Subcutaneous abdominal adipose tissue (tissue), 5 donors: ENCODE data around the gene BCAS3.
"Not testable (repeated sequence)": the region's sequence is repeated elsewhere in the genome, so short reads cannot be mapped to it uniquely, and the experiment has no call there.

Experiments used
- H3K27ac ChIP-seq: one replicate; pipeline ENCODE4 v1.7.0; 2013; ENCODE audit warnings: low read depth, mild to moderate bottlenecking, inconsistent platforms, low read length, moderate library complexity
- H3K27me3 ChIP-seq, 5 donors: one replicate each; pipeline ENCODE4 v1.7.0; 2013; ENCODE audit warnings: low read length in 5 of 5, inconsistent platforms in 1 of 5; ENCODE audit not compliant: control insufficient read depth in 5 of 5, insufficient read depth in 4 of 5
- H3K36me3 ChIP-seq, 5 donors: one replicate each; pipeline ENCODE4 v1.7.0; 2013; ENCODE audit warnings: low read length in 5 of 5; ENCODE audit not compliant: control insufficient read depth in 5 of 5, insufficient read depth in 5 of 5
- H3K4me1 ChIP-seq, 5 donors: one replicate each; pipeline ENCODE4 v1.7.0; 2013; ENCODE audit warnings: low read length in 5 of 5, mild to moderate bottlenecking in 3 of 5, moderate library complexity in 1 of 5; ENCODE audit not compliant: control insufficient read depth in 5 of 5, insufficient read depth in 5 of 5
- H3K4me3 ChIP-seq, 5 donors: one replicate each; pipeline ENCODE4 v1.7.0; 2013; ENCODE audit warnings: low read length in 5 of 5, low read depth in 1 of 5
- H3K9ac ChIP-seq, 5 donors: one replicate each; pipeline ENCODE4 v1.7.0; 2013; ENCODE audit warnings: low read length in 5 of 5, mild to moderate bottlenecking in 4 of 5, moderate library complexity in 3 of 5
- H3K9me3 ChIP-seq, 5 donors: one replicate each; pipeline ENCODE4 v1.7.0; 2013; ENCODE audit warnings: low read length in 5 of 5; ENCODE audit not compliant: control insufficient read depth in 5 of 5
- donor health status: healthy.
- donor health status: healthy.
- donor health status: healthy.
- donor health status: healthy.
- donor health status: healthy.

Gene BCAS3

GRCh38 chr17:60668741-60669140 lies 8.9 kb upstream of the BCAS3 start:
- not testable (repeated sequence) for H3K4me3 ChIP-seq, H3K27me3 ChIP-seq, H3K9me3 ChIP-seq, H3K9ac ChIP-seq, H3K27ac ChIP-seq, H3K4me1 ChIP-seq
- peaks cover 0 to 17% (median 8%) of the 10 kb centered on the region in 5 donors for H3K36me3 ChIP-seq

- Histone ChIP-seq H3K4me3 (no peak overlapping the region), H3K27ac (no peak overlapping the region), H3K4me1 (peaks cover 0 to under 1% (median under 1%) of the 10 kb centered on the region in 5 donors), H3K9me3 (peaks cover 0 to 4% (median 0%) of the 10 kb centered on the region in 5 donors), H3K9ac (no peak overlapping the region), H3K27me3 (no peaks in the 10 kb centered on the region), H3K36me3 (peaks cover 0 to 4% (median 0%) of the 10 kb centered on the region in 5 donors)
These were observed 6.2 kb upstream of the BCAS3 start for GRCh38 chr17:60671482-60671881.

- not testable (repeated sequence) for H3K4me3 ChIP-seq, H3K27me3 ChIP-seq, H3K36me3 ChIP-seq, H3K27ac ChIP-seq, H3K9me3 ChIP-seq, H3K9ac ChIP-seq
- H3K4me1 ChIP-seq = peaks cover 2 to 19% (median 15%) of the 10 kb centered on the region in 5 donors
These were observed 3.0 kb upstream of the BCAS3 start for GRCh38 chr17:60674637-60675036.

DNA sequence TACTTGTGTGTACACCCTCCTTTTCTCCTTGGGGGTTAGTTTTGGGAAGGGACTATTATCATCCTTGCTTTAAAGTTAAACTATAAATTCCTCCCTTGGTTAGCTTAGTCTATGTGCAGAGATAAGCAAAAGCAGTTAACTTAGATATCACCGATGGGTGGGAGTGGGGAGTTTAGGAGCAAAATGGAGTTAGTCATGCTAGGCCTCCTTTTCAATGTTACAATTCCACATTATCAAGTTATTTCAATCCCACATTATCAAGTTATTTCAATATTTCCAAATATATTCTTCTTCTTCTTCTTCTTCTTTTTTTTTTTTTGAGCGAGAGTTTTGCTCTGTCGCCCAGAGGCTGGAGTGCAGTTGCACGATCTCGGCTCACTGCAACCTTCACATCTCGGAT lies 1.7 kb upstream of the BCAS3 start:
- H3K36me3 ChIP-seq = peaks cover 0 to 5% (median 0%) of the 10 kb centered on the region in 5 donors
- H3K9ac ChIP-seq = no peak overlapping the region
- no peak overlapping the region for H3K4me3 ChIP-seq
- H3K4me1 ChIP-seq = peaks cover 2 to 19% (median 15%) of the 10 kb centered on the region in 5 donors
- no peaks in the 10 kb centered on the region for H3K27me3 ChIP-seq
- peaks cover 0 to 4% (median 0%) of the 10 kb centered on the region in 5 donors for H3K9me3 ChIP-seq
- H3K27ac ChIP-seq = no peak overlapping the region

GRCh38 chr17:60676758-60677307 lies 818 bp upstream of the BCAS3 start:
- Histone ChIP-seq H3K4me1 (peaks cover 2 to 19% (median 15%) of the 10 kb centered on the region in 5 donors), H3K9ac (peak overlapping the region in 4 of 5 donors; percentile 45 to 95 (median 90)), H3K27ac (peak overlapping the region; percentile 86), H3K36me3 (peaks cover 0 to 6% (median 0%) of the 10 kb centered on the region in 5 donors), H3K9me3 (peaks cover 0 to 4% (median 0%) of the 10 kb centered on the region in 5 donors), H3K27me3 (no peaks in the 10 kb centered on the region), H3K4me3 (peak overlapping the region; percentile 87 to 99 (median 97))

- Histone ChIP-seq H3K4me1 (peaks cover 2 to 19% (median 15%) of the 10 kb centered on the region in 5 donors), H3K4me3 (peak overlapping the region; percentile 87 to 99 (median 97)), H3K27me3 (no peaks in the 10 kb centered on the region), H3K36me3 (peaks cover 0 to 10% (median 0%) of the 10 kb centered on the region in 5 donors), H3K9ac (peak overlapping the region; percentile 48 to 95 (median 90)), H3K9me3 (peaks cover 0 to 4% (median 0%) of the 10 kb centered on the region in 5 donors), H3K27ac (peak overlapping the region; percentile 86)
These were observed 430 bp downstream of the BCAS3 start for GRCh38 chr17:60678118-60678444.

GRCh38 chr17:60679287-60679686 lies 1.6 kb downstream of the BCAS3 start:
- Histone ChIP-seq H3K4me1 (peaks cover 2 to 19% (median 15%) of the 10 kb centered on the region in 5 donors), H3K27ac (no peak overlapping the region), H3K27me3 (no peaks in the 10 kb centered on the region), H3K4me3 (no peak overlapping the region), H3K9ac (no peak overlapping the region), H3K9me3 (peaks cover 0 to 4% (median 0%) of the 10 kb centered on the region in 5 donors), H3K36me3 (peaks cover 5 to 18% (median 7%) of the 10 kb centered on the region in 5 donors)

GRCh38 chr17:60680754-60681153 lies 3.1 kb downstream of the BCAS3 start:
- peaks cover 13 to 29% (median 16%) of the 10 kb centered on the region in 5 donors for H3K36me3 ChIP-seq

GRCh38 chr17:60685437-60685836 lies 7.8 kb downstream of the BCAS3 start:
- Histone ChIP-seq H3K27me3 (no peaks in the 10 kb centered on the region), H3K27ac (no peak overlapping the region), H3K36me3 (peaks cover 24 to 56% (median 28%) of the 10 kb centered on the region in 5 donors), H3K4me3 (no peak overlapping the region), H3K9ac (no peak overlapping the region), H3K4me1 (no peaks in the 10 kb centered on the region), H3K9me3 (no peaks in the 10 kb centered on the region)

More at GRCh38 chr17:60680754-60681153, 3.1 kb downstream of the BCAS3 start:
- no peaks in the 10 kb centered on the region for H3K27me3 ChIP-seq
- peaks cover 2 to 19% (median 15%) of the 10 kb centered on the region in 5 donors for H3K4me1 ChIP-seq
- no peak overlapping the region for H3K9ac ChIP-seq
- no peaks in the 10 kb centered on the region for H3K9me3 ChIP-seq
- H3K4me3 ChIP-seq = no peak overlapping the region
- no peak overlapping the region for H3K27ac ChIP-seq

DNA sequence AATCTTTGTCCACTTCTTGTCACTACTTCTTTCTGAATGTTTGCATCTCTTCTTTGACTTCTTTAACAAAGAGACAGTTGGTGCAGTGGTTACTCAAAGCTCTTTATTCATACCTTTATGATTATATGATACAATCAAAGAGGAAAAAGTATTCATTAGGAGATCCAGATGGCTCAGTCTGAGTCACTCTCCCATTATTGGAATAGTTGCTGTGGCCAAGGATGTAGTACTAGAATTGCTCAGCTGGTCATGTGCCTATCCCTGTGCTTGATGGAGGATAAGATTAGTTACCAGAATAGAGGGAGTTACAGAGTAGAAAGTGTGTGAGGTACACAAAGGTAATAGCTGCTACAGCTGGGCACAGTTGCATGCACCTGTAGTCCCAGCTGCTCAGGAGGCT lies 18.3 kb downstream of the BCAS3 start:
- H3K36me3 ChIP-seq = peaks cover 6 to 27% (median 19%) of the 10 kb centered on the region in 5 donors
- no peak overlapping the region for H3K4me3 ChIP-seq
- H3K9me3 ChIP-seq = no peaks in the 10 kb centered on the region
- H3K9ac ChIP-seq = no peak overlapping the region
- H3K27me3 ChIP-seq = no peaks in the 10 kb centered on the region
- no peak overlapping the region for H3K27ac ChIP-seq
- no peaks in the 10 kb centered on the region for H3K4me1 ChIP-seq
